Measurements from ENCODE around the gene SEPTIN1. TPM values are rescaled to one million over a fixed set of nuclear protein-coding genes. Genes with fewer than 3 reads are reported as not detected.
A peak's percentile ranks its signal among the peaks of the same experiment; 100 is the strongest.

The SEPTIN1 gene
- total and polyA plus RNA-seq, 2 of the 13 experiments (the other 11 are each of a cell fraction or from before 2014, with no cell fraction given) = 0.18 to 0.67 TPM

GRCh38 chr16:30355144-30355953 is 27.0 kb downstream of the SEPTIN1 start, which contains the start of gene CD2BP2 (continued):
- peak; percentile 38; the same call in 1 of the 2 replicates for TF ChIP-seq HDAC2 (CRISPR knock-in tag; IDR thresholded peaks at IDR 0.05)
- 0 out of 2 replicates have a peak, but pooled peaks have one; percentile 38 for TF ChIP-seq MED13 (CRISPR knock-in tag; IDR thresholded peaks at IDR 0.05)
- peak; percentile 30 for TF ChIP-seq KDM4B (CRISPR knock-in tag; IDR thresholded peaks at IDR 0.05)
- no peak for TF ChIP-seq GZF1 (CRISPR knock-in tag; IDR thresholded peaks at IDR 0.05)
- TF ChIP-seq AGO2 (optimal IDR thresholded peaks at IDR 0.05; ENCODE audit: low read depth, low read length) = peak; percentile 70
- TF ChIP-seq CCAR2 (optimal IDR thresholded peaks at IDR 0.05; ENCODE audit: low read depth, low read length) = peak; percentile 7
- peak; percentile 84; the same call in 1 of the 2 replicates for TF ChIP-seq ZFP82 (CRISPR knock-in tag; IDR thresholded peaks at IDR 0.05; ENCODE audit: borderline replicate concordance)
- TF ChIP-seq ZNF235 (CRISPR knock-in tag; IDR thresholded peaks at IDR 0.05; ENCODE audit: borderline replicate concordance) = no peak; the same call in 1 of the 2 replicates
- TF ChIP-seq, protein P1, sequence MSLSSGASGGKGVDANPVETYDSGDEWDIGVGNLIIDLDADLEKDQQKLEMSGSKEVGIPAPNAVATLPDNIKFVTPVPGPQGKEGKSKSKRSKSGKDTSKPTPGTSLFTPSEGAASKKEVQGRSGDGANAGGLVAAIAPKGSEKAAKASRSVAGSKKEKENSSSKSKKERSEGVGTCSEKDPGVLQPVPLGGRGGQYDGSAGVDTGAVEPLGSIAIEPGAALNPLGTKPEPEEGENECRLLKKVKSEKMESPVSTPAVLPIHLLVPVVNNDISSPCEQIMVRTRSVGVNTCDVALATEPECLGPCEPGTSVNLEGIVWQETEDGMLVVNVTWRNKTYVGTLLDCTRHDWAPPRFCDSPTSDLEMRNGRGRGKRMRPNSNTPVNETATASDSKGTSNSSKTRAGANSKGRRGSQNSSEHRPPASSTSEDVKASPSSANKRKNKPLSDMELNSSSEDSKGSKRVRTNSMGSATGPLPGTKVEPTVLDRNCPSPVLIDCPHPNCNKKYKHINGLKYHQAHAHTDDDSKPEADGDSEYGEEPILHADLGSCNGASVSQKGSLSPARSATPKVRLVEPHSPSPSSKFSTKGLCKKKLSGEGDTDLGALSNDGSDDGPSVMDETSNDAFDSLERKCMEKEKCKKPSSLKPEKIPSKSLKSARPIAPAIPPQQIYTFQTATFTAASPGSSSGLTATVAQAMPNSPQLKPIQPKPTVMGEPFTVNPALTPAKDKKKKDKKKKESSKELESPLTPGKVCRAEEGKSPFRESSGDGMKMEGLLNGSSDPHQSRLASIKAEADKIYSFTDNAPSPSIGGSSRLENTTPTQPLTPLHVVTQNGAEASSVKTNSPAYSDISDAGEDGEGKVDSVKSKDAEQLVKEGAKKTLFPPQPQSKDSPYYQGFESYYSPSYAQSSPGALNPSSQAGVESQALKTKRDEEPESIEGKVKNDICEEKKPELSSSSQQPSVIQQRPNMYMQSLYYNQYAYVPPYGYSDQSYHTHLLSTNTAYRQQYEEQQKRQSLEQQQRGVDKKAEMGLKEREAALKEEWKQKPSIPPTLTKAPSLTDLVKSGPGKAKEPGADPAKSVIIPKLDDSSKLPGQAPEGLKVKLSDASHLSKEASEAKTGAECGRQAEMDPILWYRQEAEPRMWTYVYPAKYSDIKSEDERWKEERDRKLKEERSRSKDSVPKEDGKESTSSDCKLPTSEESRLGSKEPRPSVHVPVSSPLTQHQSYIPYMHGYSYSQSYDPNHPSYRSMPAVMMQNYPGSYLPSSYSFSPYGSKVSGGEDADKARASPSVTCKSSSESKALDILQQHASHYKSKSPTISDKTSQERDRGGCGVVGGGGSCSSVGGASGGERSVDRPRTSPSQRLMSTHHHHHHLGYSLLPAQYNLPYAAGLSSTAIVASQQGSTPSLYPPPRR (CRISPR knock-in tag; IDR thresholded peaks at IDR 0.05; ENCODE audit: borderline replicate concordance) = peak; percentile 62; the same call in 1 of the 2 replicates
- TF ChIP-seq ZMYM4 (CRISPR knock-in tag; IDR thresholded peaks at IDR 0.05) = peak; percentile 75
- no peak; the same call in 1 of the 2 replicates for TF ChIP-seq ZNF839 (CRISPR knock-in tag; IDR thresholded peaks at IDR 0.05; ENCODE audit: borderline replicate concordance)
- no peak for TF ChIP-seq MYNN (CRISPR knock-in tag; IDR thresholded peaks at IDR 0.05; ENCODE audit: low read depth)
- 0 out of 2 replicates have a peak, but pooled peaks have one; percentile 70 for TF ChIP-seq ZNF761 (CRISPR knock-in tag; conservative IDR thresholded peaks at IDR 0.05)
- no peak for TF ChIP-seq TCF7L2 (IDR thresholded peaks at IDR 0.05; ENCODE audit: low read depth, low read length)
- peak; percentile 91 for TF ChIP-seq ERF (CRISPR knock-in tag; IDR thresholded peaks at IDR 0.05)
- peak; percentile 98 for TF ChIP-seq CREM (IDR thresholded peaks at IDR 0.05)
- peak; percentile 43; the same call in 1 of the 2 replicates for TF ChIP-seq CREM (CRISPR knock-in tag; IDR thresholded peaks at IDR 0.05)
- TF ChIP-seq ZFP1 (CRISPR knock-in tag; IDR thresholded peaks at IDR 0.05) = peak; percentile 57; the same call in 1 of the 2 replicates
- no peak for TF ChIP-seq SUZ12 (IDR thresholded peaks at IDR 0.05; ENCODE audit: low read depth, low read length)
- TF ChIP-seq SATB2 (CRISPR knock-in tag; IDR thresholded peaks at IDR 0.05) = peak; percentile 43; the same call in 1 of the 2 replicates
- TF ChIP-seq POGZ (CRISPR knock-in tag; IDR thresholded peaks at IDR 0.05) = peak; percentile 75
- TF ChIP-seq ZNF615 (CRISPR knock-in tag; IDR thresholded peaks at IDR 0.05; ENCODE audit: borderline replicate concordance) = no peak
- peak; percentile 50; the same call in 1 of the 2 replicates for TF ChIP-seq RXRA (CRISPR knock-in tag; IDR thresholded peaks at IDR 0.05)
- no peak for TF ChIP-seq ZNF326 (CRISPR knock-in tag; IDR thresholded peaks at IDR 0.05; ENCODE audit: borderline replicate concordance)
- peak; percentile 69; the same call in 1 of the 2 replicates for TF ChIP-seq ATF5 (CRISPR knock-in tag; IDR thresholded peaks at IDR 0.05; ENCODE audit: low read depth)
- peak; percentile 93 for TF ChIP-seq HES4 (CRISPR knock-in tag; IDR thresholded peaks at IDR 0.05; ENCODE audit: borderline replicate concordance)
